Measurements from ENCODE around the gene LRRC9. TPM values are rescaled to one million over a fixed set of nuclear protein-coding genes. Genes with fewer than 3 reads are reported as not detected.
A peak's percentile ranks its signal among the peaks of the same experiment; 100 is the strongest.

The LRRC9 gene
- total RNA-seq, 1 experiment from 2014 or later = not detected

GRCh38 chr14:59904184-59904583 is 15.8 kb upstream of the LRRC9 start:
- H3K4me3 ChIP-seq (ENCODE audit: low read length) = no peak overlapping the region
- no peaks in the 10 kb centered on the region for H3F3A ChIP-seq (ENCODE audit: low read length, unreplicated experiment)
- BruUV-seq (replicated peaks) = no TSS peak
- intact Hi-C loops (cut with micrococcal nuclease) = no loop called here
- no peak for DNase-seq
- no peak for ATAC-seq
- H3K9me2 ChIP-seq (replicated peaks; ENCODE audit: low read length) = no peaks in the 10 kb centered on the region
- no peak overlapping the region for H3K4me2 ChIP-seq (ENCODE audit: low read length)
- H3K27me3 ChIP-seq (ENCODE audit: low read length) = peaks cover 59% of the 10 kb centered on the region
- no peak overlapping the region for H3K9ac ChIP-seq (ENCODE audit: low read length)
- TF ChIP-seq CTCF (conservative IDR thresholded peaks at IDR 0.05; ENCODE audit: low read depth, low read length) = no peak
- no peak for TF ChIP-seq EZH2phosphoT487 (IDR thresholded peaks at IDR 0.05; ENCODE audit: borderline replicate concordance, low read length)
- TF ChIP-seq EZH2 (IDR thresholded peaks at IDR 0.05; ENCODE audit: low read length, unreplicated experiment) = no peak
- H4K20me1 ChIP-seq (ENCODE audit: low read length) = no peaks in the 10 kb centered on the region
- no peaks in the 10 kb centered on the region for H3K9me3 ChIP-seq (ENCODE audit: low read length)
- H3K36me3 ChIP-seq (ENCODE audit: low read depth, low read length) = no peaks in the 10 kb centered on the region
- H2AFZ ChIP-seq (ENCODE audit: low read length) = no peak overlapping the region
- H3K79me2 ChIP-seq (ENCODE audit: low read length) = no peaks in the 10 kb centered on the region
- H3K27ac ChIP-seq (ENCODE audit: low read length) = no peak overlapping the region
- CTCF ChIA-PET = no interaction called here
- POLR2A ChIA-PET (ENCODE audit: unreplicated experiment) = no interaction called here
- H3K4me1 ChIP-seq (ENCODE audit: insufficient read depth, low read length) = no peaks in the 10 kb centered on the region

- no peaks in the 10 kb centered on the region for H4K20me1 ChIP-seq (ENCODE audit: low read length)
- POLR2A ChIA-PET (ENCODE audit: unreplicated experiment) = no interaction called here
- DNase-seq (peak; percentile 46), ATAC-seq (peak; percentile 59)
- H3K27me3 ChIP-seq (ENCODE audit: low read length) = peaks cover 50% of the 10 kb centered on the region
- H3K4me2 ChIP-seq (ENCODE audit: low read length) = no peak overlapping the region
- CTCF ChIA-PET = interaction anchor here (0.5 kb wide), 1 partner anchor 399 kb away, joined by 3 read pairs; no protein-coding TSS in a partner anchor
- H3K4me3 ChIP-seq (ENCODE audit: low read length) = no peak overlapping the region
- no peak overlapping the region for H3K27ac ChIP-seq (ENCODE audit: low read length)
- H3K4me1 ChIP-seq (ENCODE audit: insufficient read depth, low read length) = no peaks in the 10 kb centered on the region
- no TSS peak for BruUV-seq (replicated peaks)
- no peak overlapping the region for H2AFZ ChIP-seq (ENCODE audit: low read length)
- no peak overlapping the region for H3K9ac ChIP-seq (ENCODE audit: low read length)
- H3K79me2 ChIP-seq (ENCODE audit: low read length) = no peaks in the 10 kb centered on the region
- no peaks in the 10 kb centered on the region for H3K9me2 ChIP-seq (replicated peaks; ENCODE audit: low read length)
- no peak for TF ChIP-seq EZH2 (IDR thresholded peaks at IDR 0.05; ENCODE audit: low read length, unreplicated experiment)
- no peak for TF ChIP-seq EZH2phosphoT487 (IDR thresholded peaks at IDR 0.05; ENCODE audit: borderline replicate concordance, low read length)
- TF ChIP-seq CTCF (conservative IDR thresholded peaks at IDR 0.05; ENCODE audit: low read depth, low read length) = no peak
- no peaks in the 10 kb centered on the region for H3K36me3 ChIP-seq (ENCODE audit: low read depth, low read length)
- H3F3A ChIP-seq (ENCODE audit: low read length, unreplicated experiment) = no peaks in the 10 kb centered on the region
- no peaks in the 10 kb centered on the region for H3K9me3 ChIP-seq (ENCODE audit: low read length)
- intact Hi-C loops (cut with micrococcal nuclease) = no loop called here
These were observed 14.8 kb upstream of the LRRC9 start for GRCh38 chr14:59905188-59905587.

GRCh38 chr14:59912443-59912842 is 7.5 kb upstream of the LRRC9 start:
- Histone ChIP-seq H3K9me2 (replicated peaks; ENCODE audit: low read length) (no peaks in the 10 kb centered on the region), H4K20me1 (ENCODE audit: low read length) (no peaks in the 10 kb centered on the region; the same call in 1 of the 2 replicates), H3K4me1 (ENCODE audit: insufficient read depth, low read length) (no peaks in the 10 kb centered on the region), H3F3A (ENCODE audit: low read length, unreplicated experiment) (no peaks in the 10 kb centered on the region), H3K4me2 (ENCODE audit: low read length) (no peak overlapping the region), H3K9ac (ENCODE audit: low read length) (no peak overlapping the region), H3K4me3 (ENCODE audit: low read length) (no peak overlapping the region), H3K79me2 (ENCODE audit: low read length) (no peaks in the 10 kb centered on the region), H3K9me3 (ENCODE audit: low read length) (no peaks in the 10 kb centered on the region), H3K27me3 (ENCODE audit: low read length) (peaks cover 57% of the 10 kb centered on the region), H3K27ac (ENCODE audit: low read length) (no peak overlapping the region), H3K36me3 (ENCODE audit: low read depth, low read length) (no peaks in the 10 kb centered on the region), H2AFZ (ENCODE audit: low read length) (no peak overlapping the region)
- DNase-seq (no peak), ATAC-seq (no peak)
- intact Hi-C loops (cut with micrococcal nuclease) = no loop called here
- POLR2A ChIA-PET (ENCODE audit: unreplicated experiment) = no interaction called here
- no peak for TF ChIP-seq CTCF (conservative IDR thresholded peaks at IDR 0.05; ENCODE audit: low read depth, low read length)
- no peak for TF ChIP-seq EZH2 (IDR thresholded peaks at IDR 0.05; ENCODE audit: low read length, unreplicated experiment)
- TF ChIP-seq EZH2phosphoT487 (IDR thresholded peaks at IDR 0.05; ENCODE audit: borderline replicate concordance, low read length) = no peak
- BruUV-seq (replicated peaks) = no TSS peak
- CTCF ChIA-PET = no interaction called here

All from PC-3 (cell line).